OCI-LY1 (cell line): ENCODE data around the gene SELP.

Source experiments
- CTCF ChIP-seq: fragments of 200-600 bp; sonication (generic), shearing (Covaris generic); IDR thresholded peaks from 2 replicates; pipeline ENCODE4 v1.5.1; 2017; ENCODE audit warnings: mild to moderate bottlenecking, antibody characterized with exemption, low read length, moderate library complexity, mixed read lengths
- EZH2 ChIP-seq: fragments of 200-600 bp; sonication (generic), shearing (Covaris generic); IDR thresholded peaks from 2 replicates; pipeline ENCODE4 v1.8.0; 2017; ENCODE audit warnings: borderline replicate concordance, mixed run types, mild to moderate bottlenecking, antibody characterized with exemption, low read length, moderate library complexity, mixed read lengths

- TF ChIP-seq CTCF: no peak
- TF ChIP-seq EZH2: no peak
These were observed 72.8 kb downstream of the SELP start for GRCh38 chr1:169557131-169557530.
